BE2C (cell line): ENCODE results near the gene SHH.

ENCODE experiments used
- DNase-seq: peaks from one replicate; pipeline ENCODE4 v3.0.0-alpha.2; 2020
- H3K27me3 ChIP-seq: fragments of 250-450 bp; sonication (Bioruptor Pico); 2 replicates; pipeline ENCODE4 v1.5.1; 2020; ENCODE audit warnings: mild to moderate bottlenecking
- H3K36me3 ChIP-seq: fragments of 250-450 bp; sonication (Bioruptor Pico); 2 replicates; pipeline ENCODE4 v1.5.1; 2020; ENCODE audit warnings: mild to moderate bottlenecking
- H3K4me1 ChIP-seq: fragments of 250-450 bp; sonication (Bioruptor Pico); 2 replicates; pipeline ENCODE4 v1.5.1; 2020
- H3K4me3 ChIP-seq: 2 replicates; pipeline ENCODE4 v1.5.1; 2011; ENCODE audit warnings: low read depth, low read length
- H3K9me3 ChIP-seq: fragments of 250-450 bp; sonication (Bioruptor Pico); 2 replicates; pipeline ENCODE4 v1.5.1; 2020
- TF ChIP-seq, protein P1 (sequence below): IDR thresholded peaks from 2 replicates; pipeline ENCODE4 v1.5.1; 2012; ENCODE audit warnings: mild to moderate bottlenecking, low read depth, low read length

Gene SHH

DNA sequence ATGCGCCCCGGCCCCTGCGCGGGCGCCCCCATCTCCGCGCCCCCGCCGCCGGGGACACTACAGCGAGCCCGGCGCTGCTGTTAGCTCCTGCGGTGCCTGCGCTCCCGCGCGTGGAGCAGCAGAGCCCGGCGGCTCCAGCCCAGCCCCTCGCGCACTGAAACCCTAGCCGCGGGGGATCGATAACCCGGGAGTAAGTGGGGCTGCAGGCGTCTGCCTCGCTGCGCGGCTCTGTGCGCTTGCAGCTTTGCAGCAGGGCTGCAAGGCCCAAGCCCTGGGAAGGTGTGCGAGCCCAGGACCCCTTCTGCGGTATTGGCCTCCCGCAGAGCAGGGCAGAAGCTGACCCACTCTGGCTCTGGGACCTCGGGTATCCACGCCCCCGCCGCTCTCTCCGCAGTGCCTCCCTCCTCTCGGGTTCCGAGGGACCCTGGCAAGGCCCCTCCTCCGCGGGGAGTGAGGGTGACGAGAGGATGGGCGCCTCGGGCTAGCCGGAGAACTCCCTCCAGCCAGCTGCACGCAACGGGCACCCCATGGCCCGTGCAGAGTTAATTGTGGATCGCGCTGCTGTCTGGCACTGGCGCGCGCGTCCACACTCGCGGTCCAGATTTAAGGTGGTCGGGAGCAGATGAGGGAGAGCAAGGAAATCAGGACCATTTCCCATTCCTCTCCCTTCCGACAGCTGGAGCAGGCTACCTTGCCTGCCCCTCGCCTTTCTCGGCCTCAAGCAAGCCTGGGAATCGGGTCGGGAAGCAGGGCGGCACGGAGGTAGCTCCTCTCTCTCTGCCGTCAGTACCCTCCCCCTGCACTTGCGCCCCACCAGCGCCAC, 2.1 kb downstream of the SHH start:
- Histone ChIP-seq H3K36me3 (no peaks in the 10 kb centered on the region), H3K4me3 (no peak overlapping the region), H3K9me3 (no peaks in the 10 kb centered on the region; the same call in 1 of the 2 replicates), H3K27me3 (peaks cover 88% of the 10 kb centered on the region), H3K4me1 (no peaks in the 10 kb centered on the region)
- DNase-seq, result no peak
- TF ChIP-seq, protein P1, sequence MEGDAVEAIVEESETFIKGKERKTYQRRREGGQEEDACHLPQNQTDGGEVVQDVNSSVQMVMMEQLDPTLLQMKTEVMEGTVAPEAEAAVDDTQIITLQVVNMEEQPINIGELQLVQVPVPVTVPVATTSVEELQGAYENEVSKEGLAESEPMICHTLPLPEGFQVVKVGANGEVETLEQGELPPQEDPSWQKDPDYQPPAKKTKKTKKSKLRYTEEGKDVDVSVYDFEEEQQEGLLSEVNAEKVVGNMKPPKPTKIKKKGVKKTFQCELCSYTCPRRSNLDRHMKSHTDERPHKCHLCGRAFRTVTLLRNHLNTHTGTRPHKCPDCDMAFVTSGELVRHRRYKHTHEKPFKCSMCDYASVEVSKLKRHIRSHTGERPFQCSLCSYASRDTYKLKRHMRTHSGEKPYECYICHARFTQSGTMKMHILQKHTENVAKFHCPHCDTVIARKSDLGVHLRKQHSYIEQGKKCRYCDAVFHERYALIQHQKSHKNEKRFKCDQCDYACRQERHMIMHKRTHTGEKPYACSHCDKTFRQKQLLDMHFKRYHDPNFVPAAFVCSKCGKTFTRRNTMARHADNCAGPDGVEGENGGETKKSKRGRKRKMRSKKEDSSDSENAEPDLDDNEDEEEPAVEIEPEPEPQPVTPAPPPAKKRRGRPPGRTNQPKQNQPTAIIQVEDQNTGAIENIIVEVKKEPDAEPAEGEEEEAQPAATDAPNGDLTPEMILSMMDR, result no peak

DNA sequence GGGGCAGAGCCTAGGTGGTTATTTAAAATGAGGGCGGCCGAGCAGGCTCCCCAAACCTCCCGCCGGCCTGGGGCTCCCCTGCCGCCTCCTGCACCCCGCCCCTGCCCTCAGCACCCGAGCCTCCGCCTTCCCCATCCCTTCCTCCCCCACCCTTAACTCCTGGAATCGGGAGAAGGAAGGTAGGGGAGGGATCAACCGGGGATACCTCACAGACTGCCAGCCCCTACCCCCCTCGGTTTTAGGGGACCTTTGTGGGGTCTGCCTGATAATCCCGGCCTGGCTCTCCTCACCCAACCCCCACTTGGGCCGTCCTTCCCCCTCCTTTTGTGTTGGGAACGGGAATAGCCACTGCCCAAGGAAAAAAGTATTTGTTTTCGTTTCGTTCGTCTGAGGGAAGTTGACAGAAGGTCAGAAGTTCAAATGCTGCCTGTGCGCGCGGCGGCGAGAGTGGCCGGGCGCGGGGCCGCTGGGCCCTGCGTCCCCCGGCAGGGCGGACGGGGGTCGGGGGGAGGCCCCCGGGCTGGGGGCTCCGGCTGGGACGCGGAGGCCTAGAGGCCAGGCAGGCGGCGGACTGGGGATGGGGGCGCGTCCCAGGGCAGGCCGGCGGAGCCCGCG, 2.8 kb downstream of the SHH start:
- H3K4me3 ChIP-seq, result no peak overlapping the region
- no peaks in the 10 kb centered on the region for H3K4me1 ChIP-seq
- TF ChIP-seq, protein P1, result no peak
- H3K9me3 ChIP-seq, result no peaks in the 10 kb centered on the region; the same call in 1 of the 2 replicates
- peaks cover 95% of the 10 kb centered on the region for H3K27me3 ChIP-seq
- DNase-seq, result no peak
- H3K36me3 ChIP-seq, result no peaks in the 10 kb centered on the region

DNA sequence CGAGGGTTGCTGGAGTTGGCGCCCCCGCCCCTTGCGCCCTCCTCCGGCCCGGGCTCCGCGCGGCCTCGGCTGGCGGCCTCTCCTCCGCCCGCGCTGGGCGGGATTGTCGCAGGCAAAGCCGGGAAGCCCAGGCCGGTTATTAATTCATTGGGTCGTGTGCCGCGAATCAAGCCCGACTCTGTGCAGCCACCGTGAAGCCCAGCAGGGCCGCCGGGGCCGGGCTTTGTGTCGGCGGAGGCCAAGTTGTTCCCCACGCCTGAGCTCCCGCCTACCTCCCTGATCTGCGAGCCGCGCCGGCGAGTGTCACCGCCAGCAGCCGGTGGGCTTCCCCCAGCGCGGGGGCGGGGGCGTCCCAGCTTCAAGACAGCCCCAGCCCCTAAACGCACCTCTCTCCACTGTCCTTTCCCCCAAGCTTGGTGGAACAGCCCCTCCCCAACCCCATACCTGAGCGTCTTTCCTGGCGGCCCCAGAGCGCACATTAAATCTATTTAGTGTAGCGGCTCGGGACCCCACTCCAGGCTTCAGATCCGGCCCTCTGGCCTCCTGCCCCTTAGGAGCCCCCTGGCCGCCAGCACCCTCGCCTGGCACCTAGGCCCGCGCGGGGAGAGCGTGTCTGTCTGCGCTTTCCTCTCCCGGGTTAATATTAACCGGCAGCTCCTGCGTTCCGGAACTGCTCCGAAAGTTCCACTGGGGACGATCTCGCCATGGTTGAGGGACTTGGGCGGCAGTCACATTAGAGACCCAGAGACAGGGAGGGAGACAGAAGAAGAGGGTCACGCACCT, 3.5 kb downstream of the SHH start:
- TF ChIP-seq, protein P1, result no peak
- Histone ChIP-seq H3K9me3 (no peaks in the 10 kb centered on the region; the same call in 1 of the 2 replicates), H3K4me1 (no peaks in the 10 kb centered on the region), H3K27me3 (peaks cover 96% of the 10 kb centered on the region), H3K4me3 (no peak overlapping the region), H3K36me3 (no peaks in the 10 kb centered on the region)
- no peak for DNase-seq

DNA sequence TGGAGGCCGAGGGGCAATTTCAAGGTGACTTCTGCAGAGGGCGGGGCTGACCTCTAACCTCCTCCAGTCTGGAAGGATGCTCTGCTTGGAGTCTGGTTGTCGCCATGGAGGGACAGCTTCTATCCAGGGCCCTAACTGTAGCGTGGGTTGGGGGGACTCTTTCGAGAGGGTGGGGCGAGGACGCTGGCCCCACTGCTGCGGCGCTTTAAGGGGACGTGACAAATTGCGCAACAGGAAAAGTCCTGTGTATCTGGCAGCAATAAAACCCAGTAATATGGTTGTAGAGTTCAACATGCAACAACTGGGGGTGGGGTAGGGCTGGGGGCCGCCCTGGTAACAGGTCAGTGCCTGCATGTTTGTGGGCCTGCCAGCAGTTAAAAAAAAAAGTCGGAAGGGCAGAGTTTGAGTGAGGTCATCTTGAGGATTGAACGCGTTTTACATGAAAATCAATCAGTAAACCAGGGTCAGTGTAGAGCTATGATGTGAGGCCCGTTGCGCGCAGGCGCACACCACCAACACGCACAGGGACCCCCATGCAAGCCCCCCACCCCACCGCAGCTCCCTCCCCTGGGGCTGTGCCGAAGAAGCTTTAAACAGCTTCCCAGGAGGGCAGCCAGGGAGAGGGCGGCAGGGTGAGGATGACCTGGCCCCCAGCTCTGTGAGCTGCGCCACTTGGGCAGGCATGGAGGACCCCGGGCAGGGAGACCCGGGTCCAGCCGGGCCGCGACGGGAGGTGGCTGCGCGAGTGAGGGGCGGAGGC, 4.3 kb downstream of the SHH start:
- Histone ChIP-seq H3K9me3 (no peaks in the 10 kb centered on the region; the same call in 1 of the 2 replicates), H3K4me3 (no peak overlapping the region), H3K4me1 (no peaks in the 10 kb centered on the region), H3K36me3 (no peaks in the 10 kb centered on the region), H3K27me3 (peaks cover 98% of the 10 kb centered on the region)
- DNase-seq, result no peak
- TF ChIP-seq, protein P1, result no peak

DNA sequence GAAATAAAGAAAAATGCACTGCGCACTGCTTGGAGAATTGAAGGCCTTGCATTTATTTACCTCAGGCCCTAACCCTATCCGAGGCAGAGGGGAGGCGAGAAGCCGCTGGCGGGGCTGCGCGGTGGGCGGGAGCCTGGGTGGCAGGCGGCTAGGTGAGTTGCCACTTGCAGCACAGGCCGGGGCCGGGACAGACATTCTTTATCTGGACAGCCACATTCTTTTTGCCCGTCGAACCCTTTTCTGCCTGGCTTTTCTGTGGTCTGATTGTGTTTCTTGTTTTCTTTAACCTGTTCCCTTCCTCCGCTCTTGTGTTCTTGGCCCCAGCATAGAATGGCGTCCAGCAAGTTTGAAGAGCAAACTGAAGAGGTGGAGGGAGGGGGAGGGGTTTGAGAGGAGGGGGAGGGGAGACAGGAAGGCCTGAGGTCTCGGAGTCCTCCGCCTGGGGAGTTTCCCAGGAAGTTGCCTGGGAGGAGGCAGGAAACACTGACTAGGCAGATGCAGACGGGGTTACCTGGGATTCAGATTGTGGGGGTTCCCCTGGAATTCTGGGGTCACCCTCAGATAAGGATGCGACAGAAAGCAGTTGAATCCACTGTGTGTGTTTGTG, 5.1 kb downstream of the SHH start:
- H3K36me3 ChIP-seq, result no peaks in the 10 kb centered on the region
- TF ChIP-seq, protein P1, result no peak
- H3K27me3 ChIP-seq, result peaks cover 96% of the 10 kb centered on the region
- H3K4me1 ChIP-seq, result no peaks in the 10 kb centered on the region
- no peaks in the 10 kb centered on the region; the same call in 1 of the 2 replicates for H3K9me3 ChIP-seq
- no peak for DNase-seq
- H3K4me3 ChIP-seq, result no peak overlapping the region
